ENCODE data around the gene CKAP5. TPM values are rescaled to one million over a fixed set of nuclear protein-coding genes. Genes with fewer than 3 reads are reported as not detected.

Gene CKAP5
- total RNA-seq, 3 donors from 2014 or later = 32.1 to 45.2 (median 41.4) TPM

DNA sequence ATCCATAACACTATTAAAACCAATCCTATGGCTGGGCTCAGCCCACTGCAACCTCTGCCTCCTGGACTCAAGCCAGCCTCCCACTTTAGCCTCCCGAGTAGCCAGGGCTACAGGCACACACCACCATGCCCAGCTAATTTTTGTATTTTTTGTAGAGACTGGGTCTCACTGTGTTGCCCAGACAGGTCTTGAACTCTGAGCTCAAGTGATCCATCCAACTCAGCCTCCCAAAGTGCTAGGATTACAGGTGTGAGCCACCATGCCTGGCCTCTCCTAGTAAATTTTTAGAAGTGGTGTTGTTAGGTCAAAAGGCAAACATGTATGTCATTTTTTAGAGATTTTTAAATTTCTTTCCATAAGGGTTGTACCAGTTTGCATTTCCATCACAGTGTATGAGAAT lies 112.8 kb downstream of the CKAP5 start:
- DNase-seq (ENCODE audit: low spot score in 2 of 2) = no peak
- Histone ChIP-seq H3K9me3 (no peaks in the 10 kb centered on the region), H3K4me1 (no peaks in the 10 kb centered on the region), H3K4me3 (no peak overlapping the region), H3K27me3 (no peaks in the 10 kb centered on the region), H3K36me3 (no peaks in the 10 kb centered on the region), H3K27ac (no peak overlapping the region)
- intact Hi-C loops (cut with DNase I; ENCODE audit: low total_unique reads) = no loop called here
- TF ChIP-seq POLR2A (IDR thresholded peaks at IDR 0.05) (no peak), POLR2AphosphoS5 (IDR thresholded peaks at IDR 0.05) (no peak)
- TF ChIP-seq, protein P1, sequence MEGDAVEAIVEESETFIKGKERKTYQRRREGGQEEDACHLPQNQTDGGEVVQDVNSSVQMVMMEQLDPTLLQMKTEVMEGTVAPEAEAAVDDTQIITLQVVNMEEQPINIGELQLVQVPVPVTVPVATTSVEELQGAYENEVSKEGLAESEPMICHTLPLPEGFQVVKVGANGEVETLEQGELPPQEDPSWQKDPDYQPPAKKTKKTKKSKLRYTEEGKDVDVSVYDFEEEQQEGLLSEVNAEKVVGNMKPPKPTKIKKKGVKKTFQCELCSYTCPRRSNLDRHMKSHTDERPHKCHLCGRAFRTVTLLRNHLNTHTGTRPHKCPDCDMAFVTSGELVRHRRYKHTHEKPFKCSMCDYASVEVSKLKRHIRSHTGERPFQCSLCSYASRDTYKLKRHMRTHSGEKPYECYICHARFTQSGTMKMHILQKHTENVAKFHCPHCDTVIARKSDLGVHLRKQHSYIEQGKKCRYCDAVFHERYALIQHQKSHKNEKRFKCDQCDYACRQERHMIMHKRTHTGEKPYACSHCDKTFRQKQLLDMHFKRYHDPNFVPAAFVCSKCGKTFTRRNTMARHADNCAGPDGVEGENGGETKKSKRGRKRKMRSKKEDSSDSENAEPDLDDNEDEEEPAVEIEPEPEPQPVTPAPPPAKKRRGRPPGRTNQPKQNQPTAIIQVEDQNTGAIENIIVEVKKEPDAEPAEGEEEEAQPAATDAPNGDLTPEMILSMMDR (IDR thresholded peaks at IDR 0.05) = no peak

DNA sequence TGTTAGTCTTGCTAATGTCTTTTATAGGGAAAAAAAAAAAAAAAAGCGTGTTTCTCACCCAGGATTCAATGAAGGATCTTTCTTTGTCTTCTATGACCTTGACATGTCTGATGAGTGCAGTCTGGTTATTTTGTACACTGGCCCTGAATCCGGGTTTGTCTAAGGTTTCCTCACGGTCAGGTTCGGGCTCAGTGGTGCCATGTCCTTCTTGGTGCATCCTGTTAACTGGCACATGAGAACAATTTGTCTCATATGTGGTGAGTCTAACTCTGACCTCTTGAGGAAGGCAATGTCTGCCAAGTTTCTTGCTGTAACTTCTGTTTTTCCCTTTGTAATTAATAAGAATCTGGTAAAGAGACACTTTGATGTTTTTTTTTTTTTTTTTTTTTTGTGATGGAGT lies 114.5 kb downstream of the CKAP5 start:
- Histone ChIP-seq H3K4me3 (no peak overlapping the region), H3K27ac (no peak overlapping the region), H3K27me3 (no peaks in the 10 kb centered on the region), H3K36me3 (no peaks in the 10 kb centered on the region), H3K4me1 (no peaks in the 10 kb centered on the region), H3K9me3 (no peaks in the 10 kb centered on the region)
- DNase-seq (ENCODE audit: low spot score in 2 of 2) = no peak
- TF ChIP-seq POLR2AphosphoS5 (IDR thresholded peaks at IDR 0.05) = no peak
- TF ChIP-seq, protein P1 (IDR thresholded peaks at IDR 0.05) = no peak
- TF ChIP-seq POLR2A (IDR thresholded peaks at IDR 0.05) = no peak
- intact Hi-C loops (cut with DNase I; ENCODE audit: low total_unique reads) = no loop called here

GRCh38 chr11:46729110-46730027 lies 116.7 kb downstream of the CKAP5 start:
- H3K9me3 ChIP-seq = no peaks in the 10 kb centered on the region
- H3K4me1 ChIP-seq = no peaks in the 10 kb centered on the region
- intact Hi-C loops (cut with DNase I; ENCODE audit: low total_unique reads) = no loop called here
- TF ChIP-seq, protein P1 (IDR thresholded peaks at IDR 0.05) = no peak
- TF ChIP-seq POLR2A (IDR thresholded peaks at IDR 0.05) (no peak), POLR2AphosphoS5 (IDR thresholded peaks at IDR 0.05) (no peak)
- no peak overlapping the region for H3K4me3 ChIP-seq
- H3K36me3 ChIP-seq = no peaks in the 10 kb centered on the region
- no peaks in the 10 kb centered on the region for H3K27me3 ChIP-seq
- H3K27ac ChIP-seq = no peak overlapping the region
- DNase-seq (ENCODE audit: low spot score in 2 of 2) = no peak

DNA sequence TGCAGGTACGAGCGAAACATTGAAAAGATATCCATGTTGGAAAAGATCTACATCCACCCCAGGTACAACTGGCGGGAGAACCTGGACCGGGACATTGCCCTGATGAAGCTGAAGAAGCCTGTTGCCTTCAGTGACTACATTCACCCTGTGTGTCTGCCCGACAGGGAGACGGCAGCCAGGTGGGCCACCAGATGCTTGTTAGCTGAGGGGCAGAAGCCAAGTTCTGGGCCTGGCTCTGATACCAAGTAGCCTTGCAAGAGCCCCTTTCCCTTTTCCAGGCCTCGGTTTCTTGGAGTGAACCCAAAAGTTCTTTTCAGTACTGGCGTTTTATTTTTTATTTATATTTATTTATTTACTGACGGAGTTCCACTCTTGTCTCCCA lies 117.4 kb downstream of the CKAP5 start:
- Histone ChIP-seq H3K4me3 (no peak overlapping the region), H3K36me3 (no peaks in the 10 kb centered on the region), H3K27me3 (no peaks in the 10 kb centered on the region), H3K4me1 (no peaks in the 10 kb centered on the region), H3K9me3 (no peaks in the 10 kb centered on the region), H3K27ac (no peak overlapping the region)
- TF ChIP-seq POLR2AphosphoS5 (IDR thresholded peaks at IDR 0.05) = no peak
- TF ChIP-seq POLR2A (IDR thresholded peaks at IDR 0.05) = no peak
- TF ChIP-seq, protein P1 (IDR thresholded peaks at IDR 0.05) = no peak
- intact Hi-C loops (cut with DNase I; ENCODE audit: low total_unique reads) = no loop called here
- no peak for DNase-seq (ENCODE audit: low spot score in 2 of 2)

GRCh38 chr11:46727952-46728658 lies 118.0 kb downstream of the CKAP5 start:
- Histone ChIP-seq H3K27ac (no peak overlapping the region), H3K9me3 (no peaks in the 10 kb centered on the region), H3K4me1 (no peaks in the 10 kb centered on the region), H3K4me3 (no peak overlapping the region), H3K27me3 (no peaks in the 10 kb centered on the region), H3K36me3 (no peaks in the 10 kb centered on the region)
- intact Hi-C loops (cut with DNase I; ENCODE audit: low total_unique reads) = no loop called here
- no peak for DNase-seq (ENCODE audit: low spot score in 2 of 2)
- no peak for TF ChIP-seq POLR2A (IDR thresholded peaks at IDR 0.05)
- no peak for TF ChIP-seq POLR2AphosphoS5 (IDR thresholded peaks at IDR 0.05)
- TF ChIP-seq, protein P1 (IDR thresholded peaks at IDR 0.05) = no peak
